Bronchial epithelial cell (primary cell): ENCODE measurements around the gene PIEZO1. TPM values are rescaled to one million over a fixed set of nuclear protein-coding genes. Genes with fewer than 3 reads are reported as not detected.

Experiments
- DNase-seq: peaks from one replicate; pipeline ENCODE4 v3.0.0-alpha.2; 2010; ENCODE audit warnings: low read depth
- FAIRE-seq: peaks from 2 replicates; lab custom pipeline; 2011; peaks lifted over from hg19 to GRCh38; lab: Jason Lieb, UNC
- H3K27me3 ChIP-seq: 2 replicates; pipeline ENCODE4 v1.5.1; 2011; ENCODE audit warnings: low read length; ENCODE audit not compliant: control insufficient read depth, insufficient read depth
- H3K36me3 ChIP-seq: 2 replicates; pipeline ENCODE4 v1.5.1; 2011; ENCODE audit warnings: low read length; ENCODE audit not compliant: control insufficient read depth, insufficient read depth
- H3K4me3 ChIP-seq: 2 replicates; pipeline ENCODE4 v1.5.1; 2011; ENCODE audit warnings: mild to moderate bottlenecking, low read depth, low read length, control low read depth
- total RNA-seq: library from RNA; depleted of rRNA; stranded (reverse); fragments of >200 nt; gene quantifications from 2 replicates; pipeline ENCODE4 v1.2.1, GENCODE V29; 2014
- TF ChIP-seq, protein P1 (sequence below): IDR thresholded peaks from 2 replicates; pipeline ENCODE4 v1.5.1; 2011; ENCODE audit warnings: mild to moderate bottlenecking, moderate library complexity, low read length, control low read depth, inconsistent platforms; ENCODE audit not compliant: insufficient read depth, severe bottlenecking

PIEZO1 gene
- total RNA-seq, 1 donor from 2014 or later = 98.2 TPM

DNA sequence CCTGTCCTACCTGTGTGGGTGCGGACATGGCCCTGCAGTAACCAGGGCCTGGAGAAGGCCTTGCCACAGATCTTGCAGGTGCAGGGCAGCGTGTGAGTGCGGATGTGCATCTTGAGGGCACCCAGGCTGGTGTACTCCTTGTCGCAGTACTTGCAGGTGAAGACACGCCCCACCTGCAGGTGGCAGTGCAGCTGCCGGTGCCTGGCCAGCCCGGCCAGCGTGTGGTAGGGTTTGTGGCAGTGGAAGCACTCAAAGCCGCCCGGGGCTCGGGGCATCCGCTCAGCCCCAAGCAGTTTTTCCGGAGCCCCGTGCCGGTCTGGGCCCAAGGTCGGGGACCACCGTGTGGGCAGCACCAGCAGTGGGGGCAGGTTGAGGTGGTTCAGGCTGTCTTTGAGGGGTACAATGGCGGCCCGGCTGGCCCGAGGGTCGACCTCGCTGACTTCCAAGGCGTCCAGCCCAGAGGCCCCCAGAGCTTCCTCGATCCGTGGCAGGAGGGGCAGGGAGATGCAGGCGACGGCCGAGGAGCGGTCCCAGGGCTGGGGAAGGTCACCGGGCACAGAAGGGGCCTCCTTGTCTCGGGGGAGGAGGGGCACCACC, 103.8 kb downstream of the PIEZO1 start:
- Histone ChIP-seq H3K27me3 (peaks cover 10% of the 10 kb centered on the region), H3K4me3 (no peak overlapping the region), H3K36me3 (no peaks in the 10 kb centered on the region)
- peak; percentile 17 for DNase-seq
- TF ChIP-seq, protein P1, sequence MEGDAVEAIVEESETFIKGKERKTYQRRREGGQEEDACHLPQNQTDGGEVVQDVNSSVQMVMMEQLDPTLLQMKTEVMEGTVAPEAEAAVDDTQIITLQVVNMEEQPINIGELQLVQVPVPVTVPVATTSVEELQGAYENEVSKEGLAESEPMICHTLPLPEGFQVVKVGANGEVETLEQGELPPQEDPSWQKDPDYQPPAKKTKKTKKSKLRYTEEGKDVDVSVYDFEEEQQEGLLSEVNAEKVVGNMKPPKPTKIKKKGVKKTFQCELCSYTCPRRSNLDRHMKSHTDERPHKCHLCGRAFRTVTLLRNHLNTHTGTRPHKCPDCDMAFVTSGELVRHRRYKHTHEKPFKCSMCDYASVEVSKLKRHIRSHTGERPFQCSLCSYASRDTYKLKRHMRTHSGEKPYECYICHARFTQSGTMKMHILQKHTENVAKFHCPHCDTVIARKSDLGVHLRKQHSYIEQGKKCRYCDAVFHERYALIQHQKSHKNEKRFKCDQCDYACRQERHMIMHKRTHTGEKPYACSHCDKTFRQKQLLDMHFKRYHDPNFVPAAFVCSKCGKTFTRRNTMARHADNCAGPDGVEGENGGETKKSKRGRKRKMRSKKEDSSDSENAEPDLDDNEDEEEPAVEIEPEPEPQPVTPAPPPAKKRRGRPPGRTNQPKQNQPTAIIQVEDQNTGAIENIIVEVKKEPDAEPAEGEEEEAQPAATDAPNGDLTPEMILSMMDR = peak; percentile 82
- no peak for FAIRE-seq

DNA sequence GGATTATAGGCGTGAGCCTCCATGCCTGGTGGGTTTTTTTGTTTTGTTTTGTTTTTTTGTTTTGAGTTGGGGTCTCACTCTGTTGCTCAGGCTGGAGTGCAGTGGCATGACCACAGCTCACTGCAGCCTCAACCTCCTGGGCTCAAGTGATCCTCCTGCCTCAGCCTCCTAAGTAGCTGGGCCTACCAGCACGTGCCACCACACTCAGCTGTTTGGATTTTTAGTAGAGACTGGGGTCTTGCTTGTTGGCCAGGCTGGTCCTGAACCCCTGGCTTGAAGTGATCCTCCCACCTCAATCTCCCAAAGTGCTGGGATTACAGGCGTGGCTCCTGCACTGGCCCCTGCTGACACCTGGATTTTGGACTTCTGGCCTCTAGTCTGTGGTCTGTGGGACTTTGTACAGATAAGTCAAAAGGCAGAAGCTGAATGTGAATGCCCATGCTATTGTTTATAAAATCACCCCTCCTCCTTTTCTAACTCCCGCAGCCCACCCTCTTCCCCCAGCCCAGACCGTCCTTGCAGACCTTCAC, 104.4 kb downstream of the PIEZO1 start:
- H3K4me3 ChIP-seq = no peak overlapping the region
- DNase-seq (no peak), FAIRE-seq (no peak)
- TF ChIP-seq, protein P1 = no peak
- H3K27me3 ChIP-seq = peaks cover 10% of the 10 kb centered on the region
- H3K36me3 ChIP-seq = no peaks in the 10 kb centered on the region

- no peaks in the 10 kb centered on the region for H3K36me3 ChIP-seq
- no peak for FAIRE-seq
- H3K27me3 ChIP-seq = peaks cover 10% of the 10 kb centered on the region
- no peak for DNase-seq
- no peak overlapping the region for H3K4me3 ChIP-seq
- TF ChIP-seq, protein P1 = no peak
Measured at GRCh38 chr16:88678224-88678979, 106.6 kb downstream of the PIEZO1 start.

DNA sequence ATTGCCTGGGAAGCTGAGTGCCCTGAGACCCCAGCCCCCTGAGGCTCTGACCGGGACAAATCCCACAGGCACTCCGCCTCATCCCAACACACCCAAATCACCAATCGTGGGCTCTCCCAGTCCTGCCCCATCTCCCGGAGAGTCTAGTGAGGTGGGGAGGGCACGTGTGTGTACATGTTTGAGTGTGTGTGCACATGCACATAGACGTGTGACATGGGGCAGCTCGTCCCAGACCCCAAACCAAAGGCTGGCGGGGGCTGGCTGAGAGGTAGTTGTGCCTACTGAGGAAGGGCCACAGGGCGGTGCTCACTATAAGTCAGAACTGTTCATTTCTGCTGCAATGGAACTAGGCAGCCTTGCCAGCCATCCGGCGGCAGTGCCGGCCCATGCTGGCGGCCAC, 107.3 kb downstream of the PIEZO1 start:
- no peak for DNase-seq
- no peak for FAIRE-seq
- TF ChIP-seq, protein P1 = no peak
- no peaks in the 10 kb centered on the region for H3K36me3 ChIP-seq
- no peak overlapping the region for H3K4me3 ChIP-seq
- peaks cover 10% of the 10 kb centered on the region for H3K27me3 ChIP-seq

DNA sequence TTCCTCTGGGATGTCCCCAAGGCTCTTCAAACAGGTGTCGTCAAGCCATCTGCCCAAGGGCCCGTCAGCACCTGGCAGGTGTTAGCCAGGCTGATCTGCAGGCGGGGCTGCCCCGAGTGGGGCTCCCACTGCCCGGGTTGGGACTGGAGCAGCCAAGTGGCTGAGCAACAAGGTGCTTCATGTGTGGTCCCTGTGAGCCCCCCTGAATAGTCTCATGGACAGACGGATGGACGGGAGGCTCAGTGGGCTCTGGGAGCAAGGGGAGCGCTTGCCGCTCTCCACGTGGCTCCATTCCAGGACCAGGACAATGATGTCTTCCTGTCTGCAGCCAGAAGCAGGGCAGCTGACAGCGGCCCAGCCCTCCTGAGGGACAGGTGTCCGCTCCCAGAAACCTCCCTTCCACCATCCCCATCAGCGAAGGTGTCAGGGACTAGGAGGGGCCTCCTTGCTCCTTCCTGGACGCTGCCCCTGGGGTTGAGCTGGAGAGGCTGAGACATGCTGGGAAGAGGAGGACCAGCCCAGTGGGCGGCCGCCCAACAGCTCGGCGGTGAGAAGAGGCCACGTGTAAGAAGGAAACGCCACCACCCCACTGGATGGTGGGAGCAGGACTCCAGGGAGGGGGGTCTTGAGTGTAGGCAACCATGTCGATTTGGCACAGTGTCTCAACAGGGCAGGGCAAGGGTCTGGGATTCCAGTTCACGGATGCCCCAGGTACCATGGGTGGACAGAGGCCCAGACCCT, 108.3 kb downstream of the PIEZO1 start:
- Histone ChIP-seq H3K27me3 (peaks cover 8% of the 10 kb centered on the region), H3K36me3 (no peaks in the 10 kb centered on the region), H3K4me3 (no peak overlapping the region)
- DNase-seq (no peak), FAIRE-seq (no peak)
- TF ChIP-seq, protein P1 = no peak
